HG03095 (cell line): ENCODE data around the gene FTSJ1.
"Not testable (repeated sequence)": the region's sequence is repeated elsewhere in the genome, so short reads cannot be mapped to it uniquely, and the experiment has no call there.

Experiments used
- ATAC-seq: cut with Tn5 transposase; IDR thresholded peaks from one replicate; pipeline ENCODE4 v1.9.1; 2021; ENCODE audit warnings: moderate library complexity; ENCODE audit not compliant: unreplicated experiment

FTSJ1 gene, protein sequence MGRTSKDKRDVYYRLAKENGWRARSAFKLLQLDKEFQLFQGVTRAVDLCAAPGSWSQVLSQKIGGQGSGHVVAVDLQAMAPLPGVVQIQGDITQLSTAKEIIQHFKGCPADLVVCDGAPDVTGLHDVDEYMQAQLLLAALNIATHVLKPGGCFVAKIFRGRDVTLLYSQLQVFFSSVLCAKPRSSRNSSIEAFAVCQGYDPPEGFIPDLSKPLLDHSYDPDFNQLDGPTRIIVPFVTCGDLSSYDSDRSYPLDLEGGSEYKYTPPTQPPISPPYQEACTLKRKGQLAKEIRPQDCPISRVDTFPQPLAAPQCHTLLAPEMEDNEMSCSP

DNA sequence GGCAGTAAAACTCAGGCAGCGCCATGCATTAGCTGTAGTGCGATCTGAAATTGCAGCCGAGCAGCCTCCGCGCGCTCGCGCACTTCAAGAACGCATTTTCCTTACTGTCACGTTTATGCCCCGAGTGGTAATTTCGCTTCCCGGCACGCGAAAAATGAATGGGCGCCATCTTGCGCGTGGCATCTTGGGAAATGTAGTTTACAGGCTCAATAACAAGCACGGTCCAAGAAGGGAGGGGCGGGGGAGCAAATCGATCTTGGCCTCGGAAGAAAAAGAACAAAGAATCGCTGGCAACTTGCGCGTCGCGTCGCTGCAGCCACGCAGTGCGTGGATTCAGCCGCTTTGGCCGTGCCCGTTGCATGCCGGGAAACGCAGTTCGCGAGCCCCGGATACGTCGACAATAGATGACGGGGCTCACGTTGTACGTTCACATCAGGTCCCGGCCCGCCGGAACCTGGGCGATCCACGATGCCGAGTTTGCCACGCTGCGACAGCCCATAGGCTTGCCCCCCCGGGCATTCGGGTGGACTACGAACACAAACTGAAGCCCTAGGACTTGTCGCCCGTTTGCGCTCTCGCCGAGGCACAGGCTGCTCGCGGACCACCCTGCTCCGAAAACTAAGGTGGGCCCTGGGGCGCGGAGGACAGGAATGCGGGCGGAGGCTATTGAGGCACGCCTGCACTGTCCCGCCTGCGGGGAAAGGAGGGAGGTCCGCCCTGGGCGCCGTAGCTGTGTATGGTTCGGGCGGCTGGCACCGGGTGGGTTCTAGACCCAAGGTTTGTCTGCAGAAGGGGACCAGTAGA is at the start of gene FTSJ1:
Gene FTSJ1 (plus strand): TSS at position 426 of the 804 bp plus-strand sequence. CDS start 1,849 bp downstream, outside the sequence.
- peak; percentile 79 for ATAC-seq

DNA sequence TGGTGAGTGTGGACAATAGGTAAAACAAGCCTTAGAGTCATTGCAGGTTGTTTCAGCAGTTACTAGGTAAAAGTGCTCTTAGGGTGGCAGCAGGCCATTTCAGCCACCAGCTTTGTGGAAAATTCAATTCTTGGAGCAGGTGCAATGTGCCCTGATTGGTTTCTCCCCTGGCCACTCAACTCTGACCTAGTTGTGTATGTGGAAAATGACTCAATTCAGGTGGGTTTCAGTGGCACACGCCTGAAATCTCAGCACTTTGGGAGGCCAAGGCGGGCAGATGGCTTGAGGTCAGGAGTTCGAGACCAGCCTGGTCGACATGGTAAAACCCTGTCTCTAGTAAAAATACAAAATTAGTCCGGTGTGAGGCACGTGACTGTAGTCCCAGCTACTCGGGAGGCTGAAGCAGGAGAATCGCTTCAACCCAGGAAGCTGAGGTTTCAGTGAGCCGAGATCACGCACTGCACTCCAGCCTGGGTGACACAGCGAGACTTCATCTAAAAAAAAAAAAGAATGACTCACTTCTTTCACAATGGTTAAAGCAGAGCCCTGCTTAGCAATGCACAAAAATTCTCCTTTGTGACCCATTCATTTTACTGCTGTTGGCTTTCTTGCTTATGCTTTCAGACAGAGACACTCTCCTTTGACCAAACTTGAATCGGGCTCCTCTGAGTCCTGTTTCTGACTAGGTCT is 48.8 kb upstream of the FTSJ1 start:
- ATAC-seq = not testable (repeated sequence)

DNA sequence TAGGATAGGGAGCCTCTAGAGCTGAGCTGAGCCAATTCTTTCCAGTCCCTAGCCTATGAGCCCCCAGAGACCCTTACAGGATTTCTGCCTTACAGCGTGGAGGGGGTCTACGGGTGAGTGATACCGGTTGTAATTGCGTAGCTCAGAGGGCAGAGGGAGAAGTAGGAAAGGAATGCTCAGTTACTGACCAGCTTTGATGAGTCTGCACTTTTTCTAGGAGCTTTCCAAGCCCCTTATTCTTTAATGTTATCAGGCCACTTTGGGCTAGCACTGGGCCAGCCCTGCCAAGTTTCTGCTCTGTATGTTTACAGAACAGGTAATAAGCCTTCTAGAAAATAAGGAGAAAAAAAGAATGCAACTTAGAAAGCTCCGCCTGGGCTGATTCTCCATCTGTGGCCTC is 46.4 kb upstream of the FTSJ1 start:
- not testable (repeated sequence) for ATAC-seq

DNA sequence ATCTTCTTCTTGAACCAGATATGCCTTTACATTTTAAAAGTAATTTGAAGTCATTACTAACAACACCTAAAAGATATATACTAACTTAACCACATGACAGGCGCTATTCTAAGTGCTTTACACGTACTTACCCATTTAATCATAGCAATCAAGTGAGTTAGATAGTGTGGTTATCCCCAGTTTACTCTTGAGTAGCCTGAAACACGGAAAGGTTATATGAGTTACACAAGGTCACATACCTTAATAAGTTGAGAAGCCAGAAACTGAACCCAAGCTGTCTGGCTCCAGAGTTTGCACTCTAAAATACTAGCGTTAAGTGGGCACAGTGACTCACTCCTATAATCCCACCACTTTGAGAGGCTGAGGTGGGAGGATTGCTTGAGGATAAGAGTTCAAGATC is 45.8 kb upstream of the FTSJ1 start:
- ATAC-seq = not testable (repeated sequence)

DNA sequence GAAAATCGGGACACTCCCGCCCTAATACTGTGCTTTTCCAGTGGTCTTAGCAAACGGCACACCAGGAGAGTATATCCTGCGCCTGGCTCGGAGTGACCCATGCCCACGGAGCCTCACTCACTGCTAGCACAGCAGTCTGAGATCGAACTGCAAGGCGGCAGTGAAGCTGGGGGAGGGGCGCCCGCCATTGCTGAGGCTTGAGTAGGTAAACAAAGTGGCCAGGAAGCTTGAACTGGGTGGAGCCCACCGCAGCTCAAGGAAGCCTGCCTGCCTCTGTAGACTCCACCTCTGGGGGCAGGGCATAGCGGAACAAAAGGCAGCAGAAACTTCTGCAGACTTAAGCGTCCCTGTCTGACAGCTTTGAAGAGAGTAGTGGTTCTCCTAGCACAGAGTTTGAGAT is 42.3 kb upstream of the FTSJ1 start:
- ATAC-seq = not testable (repeated sequence)

DNA sequence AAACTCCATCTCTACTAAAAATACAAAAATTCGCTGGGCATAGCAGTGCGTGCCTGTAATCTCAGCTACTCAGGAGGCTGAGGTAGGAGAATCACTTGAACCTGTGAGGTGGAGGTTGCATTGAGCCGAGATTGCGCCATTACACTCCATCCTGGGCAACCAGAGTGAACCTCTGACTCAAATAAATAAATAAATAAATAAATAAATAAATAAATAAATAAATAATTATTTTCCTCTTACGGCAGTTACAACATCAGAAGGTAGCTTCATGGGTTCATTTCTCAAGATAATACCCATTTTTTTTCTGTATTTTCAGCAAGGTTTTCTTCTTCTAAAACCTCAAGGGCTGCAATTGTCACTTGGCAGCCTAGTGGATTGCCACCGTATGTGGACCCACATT is 28.8 kb upstream of the FTSJ1 start:
- not testable (repeated sequence) for ATAC-seq

DNA sequence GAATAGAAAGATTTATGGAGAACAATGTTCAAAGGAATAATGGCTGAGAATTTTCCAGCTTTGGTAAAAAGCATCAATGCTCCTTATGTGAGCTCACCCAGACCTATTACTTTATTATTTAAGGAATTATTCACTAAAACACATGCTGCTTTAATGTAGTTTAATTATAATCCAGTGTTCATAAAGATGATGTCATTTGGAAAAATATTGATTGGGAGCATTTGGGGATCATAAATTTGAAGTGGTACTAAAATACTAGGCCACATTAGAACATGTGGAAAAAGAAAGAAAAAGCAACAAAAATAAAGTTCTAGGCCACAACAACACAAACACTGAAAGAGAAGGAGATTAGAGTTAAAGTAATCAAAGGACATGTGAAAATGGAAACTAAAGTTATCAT is 25.9 kb upstream of the FTSJ1 start:
- ATAC-seq = no peak

DNA sequence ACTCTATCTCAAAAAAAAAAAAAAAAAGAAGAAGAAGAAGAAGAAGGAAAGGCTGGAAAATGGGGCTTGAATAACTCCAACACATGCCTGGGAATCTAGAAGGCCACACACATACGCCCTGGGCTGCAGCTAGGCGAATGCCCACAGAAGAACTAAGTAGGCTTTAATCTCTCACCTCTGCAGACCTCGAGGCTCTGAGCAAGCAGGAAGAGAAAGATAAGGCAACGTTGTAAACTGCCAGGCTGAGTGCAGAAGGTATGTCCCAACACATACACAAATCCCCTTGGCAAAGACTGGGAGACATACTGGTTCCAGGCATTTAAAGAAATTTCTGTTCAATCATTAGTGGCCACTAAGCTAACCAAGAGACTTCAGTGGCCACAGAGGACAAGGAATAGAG is 24.3 kb upstream of the FTSJ1 start:
- no peak for ATAC-seq

DNA sequence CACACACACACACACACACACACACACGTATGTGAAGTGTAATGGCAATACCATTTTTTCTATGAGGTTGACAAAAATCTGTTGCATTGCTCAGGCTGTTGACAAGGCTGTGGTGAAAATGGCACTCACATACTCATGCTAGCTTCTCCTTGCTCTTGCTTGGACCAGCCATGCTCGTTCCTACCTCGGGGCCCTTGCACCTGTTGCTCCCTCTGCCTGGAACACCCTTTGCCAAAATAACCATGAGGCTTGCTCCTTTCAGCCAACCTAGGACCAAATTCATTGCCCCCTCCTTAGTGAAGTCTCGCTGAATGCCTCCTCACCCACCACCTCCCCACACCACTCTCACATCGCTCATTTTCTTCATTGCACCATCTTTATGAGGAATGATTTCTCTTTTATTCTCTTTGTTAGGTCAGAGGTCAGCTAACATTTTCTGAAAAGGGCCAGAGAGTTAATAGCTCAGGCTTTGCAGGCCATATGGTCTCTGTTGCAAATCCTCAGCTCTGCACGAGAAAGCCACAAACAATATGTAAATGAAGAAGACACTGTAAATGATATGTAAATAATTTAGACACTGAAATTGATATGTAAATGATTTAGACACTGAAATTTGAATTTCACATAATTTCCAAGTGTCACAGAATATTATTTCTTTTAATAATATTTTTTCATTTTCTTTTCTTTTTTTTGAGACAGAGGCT is 19.2 kb upstream of the FTSJ1 start:
- ATAC-seq = no peak

DNA sequence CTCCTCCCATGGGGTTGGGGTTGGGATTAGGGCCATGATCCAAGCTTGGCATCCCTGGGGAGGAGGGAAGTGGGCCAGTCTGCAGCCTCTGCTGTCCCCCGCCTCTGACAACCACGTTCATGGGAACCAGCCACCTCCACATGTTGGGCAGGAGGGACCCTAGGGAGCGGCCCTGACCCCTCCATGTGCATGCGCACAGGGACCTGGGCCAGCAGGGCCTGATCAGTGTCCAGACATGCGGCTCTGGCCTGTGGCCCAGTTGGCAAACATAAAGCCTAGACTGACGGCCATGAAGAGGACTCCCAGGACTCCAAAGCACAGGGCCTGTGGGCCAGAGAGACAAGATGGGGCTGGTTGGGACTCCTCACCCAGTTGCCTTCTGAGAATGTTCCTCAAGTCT is 17.3 kb upstream of the FTSJ1 start:
- no peak for ATAC-seq

DNA sequence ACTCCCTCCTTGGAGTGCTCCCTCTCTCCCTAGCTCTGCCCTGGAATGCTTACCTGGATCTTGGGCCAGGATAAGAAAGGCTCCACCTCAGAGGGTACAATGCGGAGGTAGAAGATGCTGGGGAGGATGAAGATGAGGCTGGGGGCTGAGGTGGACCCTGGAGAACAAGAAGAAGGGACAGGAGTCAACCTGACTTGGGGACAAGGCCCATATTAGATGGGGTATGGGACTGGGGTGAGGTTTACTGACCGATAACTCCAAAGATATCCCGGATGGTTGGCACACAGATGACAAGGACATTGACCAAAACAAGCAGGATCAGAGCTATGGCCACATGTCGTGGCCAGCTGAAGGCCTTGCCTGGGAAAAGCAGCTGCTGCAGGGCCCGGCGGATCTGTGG is 16.5 kb upstream of the FTSJ1 start:
- ATAC-seq = no peak

DNA sequence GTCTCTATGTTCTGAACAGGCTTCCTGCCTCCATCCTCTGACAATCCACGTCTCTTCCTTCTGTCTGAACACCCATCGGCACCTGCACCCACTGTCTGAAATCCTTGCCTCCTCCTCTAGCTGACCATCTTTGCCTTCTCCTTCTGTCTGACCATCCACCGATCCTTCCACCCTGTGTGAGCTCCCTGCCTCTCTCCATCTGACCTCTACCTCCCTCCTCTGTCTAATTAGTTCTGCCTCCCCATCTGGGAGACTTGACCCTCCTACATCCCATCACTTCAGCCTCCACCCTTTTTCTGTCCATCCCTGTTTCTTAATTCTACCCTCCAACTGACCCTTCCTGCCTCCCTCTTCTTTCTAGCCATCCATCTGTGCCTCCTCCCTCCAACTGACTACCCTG is 16.0 kb upstream of the FTSJ1 start:
- no peak for ATAC-seq

DNA sequence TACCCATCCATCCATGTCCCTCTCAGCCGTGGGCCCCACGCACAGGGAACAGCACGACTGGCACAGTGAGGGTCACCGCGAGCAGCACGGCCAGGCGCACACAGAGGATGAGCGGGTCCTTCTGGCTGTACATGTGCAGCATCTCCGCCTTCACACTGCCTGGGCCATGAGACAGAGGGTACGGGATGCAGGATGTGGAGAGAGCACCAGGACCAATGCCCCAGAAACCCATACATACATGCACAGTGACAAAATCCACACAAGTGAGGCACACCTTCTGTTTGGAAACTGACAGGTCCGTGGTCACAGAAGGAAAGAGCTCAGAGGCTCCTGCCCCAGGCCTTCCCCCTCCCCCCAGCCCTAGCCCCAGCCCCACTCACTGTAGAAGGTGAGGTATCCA is 15.4 kb upstream of the FTSJ1 start:
- no peak for ATAC-seq

DNA sequence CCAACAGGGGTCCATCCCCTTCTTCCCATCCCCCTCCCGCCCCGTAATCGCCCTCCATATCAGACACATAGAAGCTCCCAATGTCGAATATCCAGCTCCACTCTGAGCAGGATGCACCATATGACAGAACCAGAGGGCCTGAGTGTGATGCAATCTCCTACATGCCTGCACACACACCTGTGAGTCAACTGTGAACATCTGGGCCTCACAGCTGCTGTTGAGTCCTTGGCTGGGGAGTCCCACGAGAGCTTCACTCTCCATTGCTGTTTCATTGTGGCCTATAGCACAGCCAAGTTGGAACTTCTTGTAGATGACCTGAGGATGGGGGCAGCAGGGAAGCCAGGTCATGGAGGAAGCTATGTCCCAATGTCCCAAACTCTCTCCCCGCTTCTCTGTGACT is 14.2 kb upstream of the FTSJ1 start:
- ATAC-seq = no peak

DNA sequence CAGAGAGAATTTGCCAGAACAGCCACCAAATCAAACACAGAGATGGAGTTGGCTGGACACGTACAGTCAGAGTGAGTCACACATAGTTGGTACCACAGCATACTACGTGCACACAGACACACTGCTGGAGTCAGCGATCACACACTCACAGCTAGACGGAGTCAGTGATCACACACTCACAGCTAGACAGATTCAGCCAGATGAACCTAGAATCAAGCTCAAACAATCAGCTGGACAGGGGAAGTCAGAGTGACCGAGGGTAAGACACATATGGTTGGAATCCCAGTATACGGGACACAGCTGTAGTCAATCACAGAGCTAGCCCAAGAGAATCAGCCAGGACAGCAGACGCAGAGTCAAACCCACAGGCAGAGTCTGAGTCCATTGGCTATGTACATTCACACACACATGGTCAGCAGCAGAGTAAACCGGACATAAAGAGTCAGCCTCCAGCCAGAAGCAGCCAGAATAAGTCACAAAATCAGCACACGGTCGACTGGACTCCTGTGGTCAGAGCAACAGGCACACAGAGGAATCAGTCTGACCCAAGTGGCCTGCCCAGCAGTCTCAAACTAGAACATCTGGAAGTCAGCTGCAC is 10.6 kb upstream of the FTSJ1 start:
- ATAC-seq = no peak

DNA sequence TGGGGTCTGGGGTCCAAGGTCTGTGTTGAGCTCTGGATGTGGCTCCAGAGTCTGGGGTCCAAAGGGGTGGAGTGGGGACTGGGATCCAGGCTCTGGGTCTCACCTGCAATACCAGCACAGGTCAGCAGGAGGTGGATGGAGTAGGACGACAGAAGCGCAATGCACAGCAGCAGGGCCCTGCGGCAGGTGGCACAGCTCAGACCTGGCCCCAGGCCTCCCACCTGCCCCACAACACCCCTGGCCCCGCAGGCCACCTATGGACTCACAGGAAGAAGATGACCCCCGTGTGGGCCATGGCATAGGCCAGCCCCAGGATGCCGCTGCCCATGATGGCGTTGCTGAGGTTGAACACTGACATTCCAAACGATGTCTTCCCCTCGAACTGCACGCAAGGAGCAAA is 9.3 kb upstream of the FTSJ1 start:
- ATAC-seq = no peak

DNA sequence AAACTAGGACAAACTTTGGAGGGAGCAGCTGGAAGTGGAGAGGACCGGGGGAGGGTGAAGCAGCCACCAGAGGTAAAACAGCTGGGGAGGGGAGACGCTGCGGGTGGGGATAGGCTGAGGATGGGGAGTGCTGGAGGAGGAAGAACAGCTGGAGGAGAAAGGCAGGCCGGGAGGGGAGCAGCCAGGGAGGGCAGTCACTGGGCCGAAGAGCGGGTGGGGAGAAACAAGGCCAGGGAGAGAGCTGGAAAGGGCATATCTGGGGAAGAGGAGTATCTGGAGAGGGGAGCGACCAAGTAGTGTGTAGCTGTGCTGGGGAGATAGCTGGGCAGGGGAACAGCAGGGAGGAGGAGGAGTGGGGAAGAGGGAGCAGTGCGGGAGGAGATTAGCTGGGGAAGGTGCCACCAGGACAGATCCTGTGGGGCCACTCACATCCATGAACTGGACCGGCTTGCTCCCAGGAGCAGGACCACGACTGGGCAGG is 8.7 kb upstream of the FTSJ1 start:
- no peak for ATAC-seq

DNA sequence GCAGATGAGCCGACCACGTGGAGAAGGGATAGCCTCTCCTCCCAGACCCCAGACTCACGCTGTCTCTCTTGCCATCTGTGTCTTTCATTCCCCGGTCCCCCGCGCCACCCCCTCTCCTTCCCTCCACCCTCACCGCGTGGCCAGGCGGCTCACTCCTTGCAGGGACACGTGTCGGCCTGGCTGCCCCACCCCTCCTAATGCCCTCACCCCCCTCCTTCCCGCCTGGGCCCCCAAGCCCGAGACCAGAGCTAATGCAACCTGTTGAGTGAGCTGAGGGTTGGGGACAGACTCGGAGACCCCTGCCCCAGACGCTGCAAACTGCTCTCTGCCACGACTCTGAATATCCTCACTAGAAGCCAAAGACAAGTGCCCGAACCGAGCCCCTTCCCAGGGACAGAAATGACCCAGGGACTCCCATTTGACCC is 7.7 kb upstream of the FTSJ1 start:
- ATAC-seq = no peak

DNA sequence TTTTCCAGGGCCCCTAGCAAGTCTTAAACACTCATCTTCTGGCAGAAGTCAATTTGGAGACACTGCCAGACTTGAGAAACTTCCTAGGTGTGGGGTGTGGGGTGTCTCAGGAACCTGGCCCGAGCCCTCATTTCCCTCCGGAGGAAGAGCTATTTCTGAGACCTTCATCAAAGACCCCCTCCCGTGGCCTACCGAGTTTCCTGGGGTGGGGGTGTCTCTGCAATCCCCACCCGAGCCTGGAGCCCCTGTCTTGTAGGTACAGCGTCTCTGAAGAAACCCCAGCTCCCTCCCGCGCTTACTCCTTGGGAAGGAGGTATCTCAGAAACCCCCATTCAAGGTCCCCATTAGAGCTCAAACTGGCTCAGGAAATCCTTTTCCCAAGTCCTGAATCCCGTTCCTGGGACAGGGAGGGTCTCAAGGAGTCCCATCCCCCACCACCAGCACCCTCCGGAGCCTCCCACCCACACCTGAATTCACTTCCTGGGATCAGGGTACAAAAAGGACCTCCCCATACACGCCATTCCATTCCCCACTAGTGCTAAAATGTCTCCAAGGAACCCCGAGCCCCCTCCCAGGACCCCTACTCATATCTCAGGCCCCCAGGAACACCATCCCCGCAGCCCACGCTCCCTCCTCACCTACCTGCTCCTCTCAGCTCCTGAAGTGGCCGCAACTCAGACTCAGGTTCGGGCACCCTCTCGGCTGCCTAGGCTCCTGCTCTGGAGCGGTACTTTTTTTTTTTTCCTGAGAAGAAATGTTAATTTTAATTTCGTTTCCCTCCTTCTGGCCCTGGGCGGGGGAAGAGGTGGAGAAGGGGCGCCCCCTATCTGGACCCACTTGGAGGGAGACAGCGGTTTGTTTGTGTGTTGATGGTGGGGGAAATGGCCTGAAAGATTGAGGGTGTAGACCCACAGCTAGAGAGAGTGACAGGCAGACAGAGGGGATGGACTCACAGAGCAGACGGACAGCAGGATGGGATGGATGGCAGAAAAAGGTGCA is 7.0 kb upstream of the FTSJ1 start:
- ATAC-seq = no peak
